Astrocyte (in vitro differentiated cells and primary cell): ENCODE data around the gene MPC1. TPM values are rescaled to one million over a fixed set of nuclear protein-coding genes. Genes with fewer than 3 reads are reported as not detected.

Experiments used
- DNase-seq: peaks from one replicate; pipeline ENCODE4 v3.0.0-alpha.2; 2010; ENCODE audit warnings: low read depth
- FAIRE-seq: peaks from 2 replicates; lab custom pipeline; 2011; peaks lifted over from hg19 to GRCh38; lab: Jason Lieb, UNC
- H2AFZ ChIP-seq: 2 replicates; pipeline ENCODE4 v1.6.0; 2012; ENCODE audit warnings: low read depth, low read length, inconsistent platforms
- H3K27ac ChIP-seq: 2 replicates; pipeline ENCODE4 v1.5.1; 2011; ENCODE audit warnings: low read depth, low read length, inconsistent platforms
- H3K27me3 ChIP-seq: 2 replicates; pipeline ENCODE4 v1.6.0; 2011; ENCODE audit warnings: low read length, inconsistent platforms; ENCODE audit not compliant: insufficient read depth
- H3K36me3 ChIP-seq: 2 replicates; pipeline ENCODE4 v1.5.1; 2011; ENCODE audit warnings: low read length, inconsistent platforms; ENCODE audit not compliant: insufficient read depth
- H3K4me1 ChIP-seq: 2 replicates; pipeline ENCODE4 v1.5.1; 2011; ENCODE audit warnings: low read length, inconsistent platforms; ENCODE audit not compliant: insufficient read depth
- H3K4me2 ChIP-seq: 2 replicates; pipeline ENCODE4 v1.6.0; 2012; ENCODE audit warnings: low read length, inconsistent platforms
- H3K4me3 ChIP-seq: 2 replicates; pipeline ENCODE4 v1.5.1; 2011; ENCODE audit warnings: low read depth, mild to moderate bottlenecking, low read length, inconsistent platforms; ENCODE audit not compliant: insufficient read depth
- H3K79me2 ChIP-seq: 2 replicates; pipeline ENCODE4 v1.6.0; 2012; ENCODE audit warnings: mild to moderate bottlenecking, low read length, inconsistent platforms; ENCODE audit not compliant: insufficient read depth
- H3K9ac ChIP-seq: 2 replicates; pipeline ENCODE4 v1.6.0; 2012; ENCODE audit warnings: mild to moderate bottlenecking, low read length, inconsistent platforms
- H3K9me3 ChIP-seq: 2 replicates; pipeline ENCODE4 v1.5.1; 2012; ENCODE audit warnings: low read depth, mild to moderate bottlenecking, low read length, inconsistent platforms; ENCODE audit not compliant: insufficient read depth
- H4K20me1 ChIP-seq: 2 replicates; pipeline ENCODE4 v1.6.0; 2012; ENCODE audit warnings: low read length, inconsistent platforms; ENCODE audit not compliant: insufficient read depth
- H3K27ac Mint-ChIP-seq: one replicate; pipeline ENCODE4 v1.8.0; 2021; ENCODE audit warnings: mild to moderate bottlenecking, mixed read lengths; ENCODE audit not compliant: unreplicated experiment
- H3K27me3 Mint-ChIP-seq: one replicate; pipeline ENCODE4 v1.8.0; 2021; ENCODE audit warnings: low read depth, mixed read lengths; ENCODE audit not compliant: unreplicated experiment
- H3K36me3 Mint-ChIP-seq: one replicate; pipeline ENCODE4 v1.8.0; 2021; ENCODE audit warnings: low read depth, mixed read lengths; ENCODE audit not compliant: unreplicated experiment
- H3K4me1 Mint-ChIP-seq: one replicate; pipeline ENCODE4 v1.8.0; 2021; ENCODE audit warnings: low read depth, mixed read lengths; ENCODE audit not compliant: unreplicated experiment
- H3K4me3 Mint-ChIP-seq: one replicate; pipeline ENCODE4 v1.8.0; 2021; ENCODE audit warnings: mild to moderate bottlenecking, moderate library complexity, mixed read lengths; ENCODE audit not compliant: unreplicated experiment
- H3K9me3 Mint-ChIP-seq: one replicate; pipeline ENCODE4 v1.8.0; 2021; ENCODE audit warnings: mild to moderate bottlenecking, mixed read lengths; ENCODE audit not compliant: unreplicated experiment
- CTCF ChIP-seq: IDR thresholded peaks from 2 replicates; pipeline ENCODE4 v1.5.1; 2011; ENCODE audit warnings: low read depth, mild to moderate bottlenecking, inconsistent platforms, low read length, moderate library complexity; ENCODE audit not compliant: insufficient read depth
- EZH2 ChIP-seq: IDR thresholded peaks from 2 replicates; pipeline ENCODE4 v1.6.1; 2012; ENCODE audit warnings: mild to moderate bottlenecking, low read length, inconsistent platforms; ENCODE audit not compliant: insufficient read depth
- total RNA-seq: library from RNA; stranded (reverse); gene quantifications from 2 replicates; pipeline ENCODE4 v1.2.1, GENCODE V29; 2021

Gene MPC1
- total RNA-seq, 1 donor from 2014 or later, result 47.4 TPM

- Mint-ChIP-seq H3K36me3 (peaks cover 12% of the 10 kb centered on the region), H3K4me1 (peaks cover 33% of the 10 kb centered on the region), H3K27ac (peak overlapping the region; percentile 72), H3K27me3 (no peaks in the 10 kb centered on the region), H3K4me3 (no peak overlapping the region), H3K9me3 (peaks cover 5% of the 10 kb centered on the region)
- no peak overlapping the region for H3K9ac ChIP-seq
- no peaks in the 10 kb centered on the region for H4K20me1 ChIP-seq
- no peak overlapping the region for H3K4me2 ChIP-seq
- H3K27ac ChIP-seq, result no peak overlapping the region
- no peak overlapping the region for H2AFZ ChIP-seq
- TF ChIP-seq EZH2 (no peak), CTCF (no peak)
- DNase-seq (no peak), FAIRE-seq (no peak)
- H3K4me1 ChIP-seq, result peaks cover 17% of the 10 kb centered on the region
- H3K9me3 ChIP-seq, result no peaks in the 10 kb centered on the region
- no peak overlapping the region for H3K4me3 ChIP-seq
- H3K79me2 ChIP-seq, result no peaks in the 10 kb centered on the region
- no peaks in the 10 kb centered on the region for H3K36me3 ChIP-seq
- H3K27me3 ChIP-seq, result no peaks in the 10 kb centered on the region
Measured at GRCh38 chr6:166361077-166361429, 21.7 kb downstream of the MPC1 start.

DNA sequence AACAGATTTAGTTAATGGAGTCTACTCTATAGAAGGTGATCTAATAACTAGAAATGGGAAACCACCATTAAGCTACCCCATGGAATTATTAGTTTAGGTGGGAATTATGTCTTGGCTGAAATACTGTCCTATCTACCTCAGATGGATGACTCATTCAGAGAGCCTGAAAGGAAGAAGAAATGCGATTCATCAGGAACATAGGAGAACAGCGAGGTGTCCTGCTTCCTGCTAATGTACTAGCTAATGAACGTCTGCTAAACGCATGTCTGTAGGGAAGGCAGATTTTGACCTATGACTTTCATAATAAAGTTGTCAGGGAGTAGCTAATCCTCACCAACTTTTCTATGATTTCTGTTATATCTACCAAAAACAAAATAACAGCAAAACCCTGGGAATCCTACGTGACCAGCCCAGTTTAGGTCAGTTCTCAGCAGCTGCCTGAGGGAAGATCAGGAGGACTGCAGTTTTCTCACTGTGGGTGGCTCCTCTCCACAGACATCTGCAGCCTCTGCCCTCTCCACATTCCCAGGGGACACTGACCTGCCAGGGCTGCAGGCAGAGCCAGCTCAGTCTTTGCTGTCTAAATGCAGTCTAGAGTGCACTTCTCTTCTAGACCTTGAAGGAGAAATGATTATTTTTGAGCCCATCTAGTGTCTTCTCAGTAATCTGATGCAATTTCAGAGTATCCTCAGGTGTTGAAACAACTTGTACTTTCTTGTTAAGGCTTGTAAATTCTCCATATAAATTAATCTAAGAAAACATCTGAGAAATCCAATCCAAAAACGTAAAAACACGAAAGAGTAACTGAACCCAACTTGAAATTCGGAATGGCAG lies 22.3 kb downstream of the MPC1 start:
- Mint-ChIP-seq H3K9me3 (peaks cover 5% of the 10 kb centered on the region), H3K36me3 (peaks cover 12% of the 10 kb centered on the region), H3K27ac (peak overlapping the region; percentile 72), H3K4me1 (peaks cover 27% of the 10 kb centered on the region), H3K4me3 (peak overlapping the region; percentile 10), H3K27me3 (no peaks in the 10 kb centered on the region)
- FAIRE-seq (no peak), DNase-seq (no peak)
- Histone ChIP-seq H3K27me3 (no peaks in the 10 kb centered on the region), H3K4me1 (peaks cover 13% of the 10 kb centered on the region), H3K4me2 (peak overlapping the region; percentile 21), H3K9me3 (no peaks in the 10 kb centered on the region), H3K79me2 (no peaks in the 10 kb centered on the region), H2AFZ (no peak overlapping the region), H3K9ac (no peak overlapping the region), H3K36me3 (no peaks in the 10 kb centered on the region), H4K20me1 (no peaks in the 10 kb centered on the region), H3K4me3 (no peak overlapping the region), H3K27ac (no peak overlapping the region)
- TF ChIP-seq EZH2 (no peak), CTCF (no peak)

DNA sequence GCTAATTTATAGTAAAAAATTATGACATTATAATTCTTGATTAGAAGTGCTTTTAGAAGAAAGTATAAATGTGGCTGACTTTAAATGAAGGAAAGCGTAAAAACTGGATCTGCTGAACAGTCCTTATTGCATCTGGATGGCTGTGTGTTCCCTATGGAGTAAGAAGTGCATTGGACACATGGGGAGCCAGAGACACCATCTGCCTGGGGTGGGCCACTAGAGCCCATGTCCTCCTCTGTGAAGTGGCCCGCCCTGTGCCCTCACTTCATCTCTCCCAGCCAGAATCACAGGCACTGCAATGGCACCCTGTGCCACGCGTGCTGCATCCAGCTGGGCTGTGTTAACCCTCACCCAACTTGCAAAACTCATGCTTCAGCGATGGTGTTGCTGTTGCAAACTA lies 27.2 kb downstream of the MPC1 start:
- Histone ChIP-seq H3K36me3 (no peaks in the 10 kb centered on the region), H3K4me1 (peaks cover 3% of the 10 kb centered on the region), H4K20me1 (no peaks in the 10 kb centered on the region), H3K27me3 (no peaks in the 10 kb centered on the region), H3K79me2 (no peaks in the 10 kb centered on the region), H3K4me3 (no peak overlapping the region), H2AFZ (no peak overlapping the region), H3K9ac (no peak overlapping the region), H3K9me3 (no peaks in the 10 kb centered on the region), H3K4me2 (no peak overlapping the region), H3K27ac (no peak overlapping the region)
- TF ChIP-seq EZH2, result no peak
- no peak for TF ChIP-seq CTCF
- FAIRE-seq (no peak), DNase-seq (no peak)
- Mint-ChIP-seq H3K4me1 (peaks cover 7% of the 10 kb centered on the region), H3K36me3 (peaks cover 3% of the 10 kb centered on the region), H3K27ac (no peak overlapping the region), H3K4me3 (no peak overlapping the region), H3K9me3 (peaks cover 11% of the 10 kb centered on the region), H3K27me3 (no peaks in the 10 kb centered on the region)
